Mesothelial cell of epicardium (in vitro differentiated cells): ENCODE measurements around the gene CBFA2T2. TPM values are rescaled to one million over a fixed set of nuclear protein-coding genes. Genes with fewer than 3 reads are reported as not detected.
"Not testable (repeated sequence)": the region's sequence is repeated elsewhere in the genome, so short reads cannot be mapped to it uniquely, and the experiment has no call there.

ENCODE experiments used
- DNase-seq, 2 experiments: peaks; one replicate each; pipeline ENCODE4 v3.0.0; 2021; ENCODE audit warnings: low spot score in 2 of 2; ENCODE audit not compliant: unreplicated experiment in 2 of 2
- H3K27ac Mint-ChIP-seq: 2 replicates; pipeline ENCODE4 v1.8.0; 2021; ENCODE audit warnings: mixed read lengths
- H3K27me3 Mint-ChIP-seq: 2 replicates; pipeline ENCODE4 v1.8.0; 2021; ENCODE audit warnings: low read depth, mixed read lengths
- H3K36me3 Mint-ChIP-seq: 2 replicates; pipeline ENCODE4 v1.8.0; 2021; ENCODE audit warnings: mixed read lengths
- H3K4me1 Mint-ChIP-seq: 2 replicates; pipeline ENCODE4 v1.8.0; 2021; ENCODE audit warnings: mixed read lengths
- H3K4me3 Mint-ChIP-seq: 2 replicates; pipeline ENCODE4 v1.8.0; 2021; ENCODE audit warnings: mild to moderate bottlenecking, moderate library complexity, mixed read lengths
- H3K9me3 Mint-ChIP-seq: 2 replicates; pipeline ENCODE4 v1.8.0; 2021; ENCODE audit warnings: mixed read lengths
- CTCF ChIP-seq: fragments of 200-600 bp; sonication (generic); IDR thresholded peaks from one replicate; pipeline ENCODE4 v1.5.0; 2021; ENCODE audit warnings: antibody characterized with exemption; ENCODE audit not compliant: unreplicated experiment
- total RNA-seq: library from RNA; stranded (reverse); gene quantifications from 3 replicates; pipeline ENCODE4 v1.2.1, GENCODE V29; 2021

Gene CBFA2T2
- total RNA-seq, 1 donor from 2014 or later: 47.2 TPM

DNA sequence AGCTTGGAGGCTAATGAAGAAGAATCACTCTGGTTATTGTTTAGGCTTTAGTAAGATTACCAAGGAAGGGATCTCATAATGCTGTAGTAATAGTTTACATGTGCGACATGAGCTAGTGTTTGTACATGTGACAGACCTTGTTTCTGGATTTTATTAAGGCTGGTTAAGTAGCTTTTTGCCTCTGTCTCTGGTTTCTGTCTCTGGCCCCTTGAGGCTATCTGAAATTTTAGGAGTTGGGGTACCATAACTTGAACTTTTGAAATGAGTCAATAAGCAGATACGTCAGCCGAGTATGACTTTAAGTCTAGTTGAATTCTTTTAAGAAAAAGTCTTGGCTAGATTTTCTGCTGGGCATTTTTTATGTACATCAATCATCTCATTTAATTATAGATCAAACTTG lies 9.5 kb downstream of the CBFA2T2 start:
- Mint-ChIP-seq H3K4me3 (no peak overlapping the region), H3K36me3 (peaks cover 3% of the 10 kb centered on the region), H3K27me3 (no peaks in the 10 kb centered on the region), H3K27ac (peak overlapping the region; percentile 90), H3K4me1 (peaks cover 29% of the 10 kb centered on the region), H3K9me3 (no peaks in the 10 kb centered on the region)
- no peak for TF ChIP-seq CTCF
- DNase-seq: no peak

- no peak for TF ChIP-seq CTCF
- no peak for DNase-seq
- Mint-ChIP-seq H3K4me1 (peaks cover 27% of the 10 kb centered on the region), H3K27ac (peak overlapping the region; percentile 51), H3K36me3 (no peaks in the 10 kb centered on the region), H3K4me3 (no peak overlapping the region), H3K9me3 (no peaks in the 10 kb centered on the region), H3K27me3 (no peaks in the 10 kb centered on the region)
Observed at GRCh38 chr20:33501000-33501399, 11.1 kb downstream of the CBFA2T2 start.

GRCh38 chr20:33503564-33503963 lies 13.7 kb downstream of the CBFA2T2 start:
- Mint-ChIP-seq H3K36me3 (peaks cover 6% of the 10 kb centered on the region), H3K9me3 (peaks cover 4% of the 10 kb centered on the region), H3K27me3 (no peaks in the 10 kb centered on the region), H3K4me3 (no peak overlapping the region), H3K4me1 (peaks cover 25% of the 10 kb centered on the region), H3K27ac (peak overlapping the region; percentile 59)
- no peak for TF ChIP-seq CTCF
- no peak for DNase-seq

- no peak for TF ChIP-seq CTCF
- peaks cover 13% of the 10 kb centered on the region for H3K36me3 Mint-ChIP-seq
- H3K9me3 Mint-ChIP-seq: peaks cover 13% of the 10 kb centered on the region
- H3K27ac Mint-ChIP-seq: no peak overlapping the region
- DNase-seq: no peak
- peaks cover 4% of the 10 kb centered on the region for H3K4me1 Mint-ChIP-seq
- H3K27me3 Mint-ChIP-seq: no peaks in the 10 kb centered on the region
- H3K4me3 Mint-ChIP-seq: no peak overlapping the region
Observed at GRCh38 chr20:33506576-33506975, 16.7 kb downstream of the CBFA2T2 start.

- peaks cover 13% of the 10 kb centered on the region for H3K9me3 Mint-ChIP-seq
- no peaks in the 10 kb centered on the region for H3K27me3 Mint-ChIP-seq
- no peak overlapping the region for H3K27ac Mint-ChIP-seq
- H3K4me3 Mint-ChIP-seq: no peak overlapping the region
- DNase-seq: no peak
- peaks cover 13% of the 10 kb centered on the region for H3K36me3 Mint-ChIP-seq
- no peak for TF ChIP-seq CTCF
- peaks cover 4% of the 10 kb centered on the region for H3K4me1 Mint-ChIP-seq
Observed at GRCh38 chr20:33507461-33507860, 17.6 kb downstream of the CBFA2T2 start.

- Mint-ChIP-seq H3K36me3 (peaks cover 13% of the 10 kb centered on the region), H3K9me3 (peaks cover 13% of the 10 kb centered on the region)
- not testable (repeated sequence) for H3K4me1 Mint-ChIP-seq, H3K27me3 Mint-ChIP-seq, DNase-seq, H3K4me3 Mint-ChIP-seq, H3K27ac Mint-ChIP-seq
Observed at GRCh38 chr20:33508015-33508414, 18.1 kb downstream of the CBFA2T2 start.

DNA sequence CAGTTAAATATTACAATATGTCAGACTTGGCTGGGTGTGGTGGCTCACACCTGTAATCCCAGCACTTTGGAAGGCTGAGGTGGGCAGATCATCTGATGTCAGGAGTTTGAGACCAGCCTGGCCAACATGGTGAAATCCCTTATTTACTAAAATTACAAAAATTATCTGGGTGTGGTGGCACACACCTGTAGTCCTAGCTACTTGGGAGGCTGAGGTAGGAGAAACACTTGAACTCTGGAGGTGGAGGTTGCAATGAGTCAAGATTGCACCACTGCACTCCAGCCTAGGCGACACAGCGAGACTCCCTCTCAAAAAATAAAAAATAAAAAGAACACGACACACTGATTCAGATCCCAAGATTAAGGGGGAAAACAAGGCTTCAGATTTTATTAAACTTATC lies 19.2 kb downstream of the CBFA2T2 start:
- not testable (repeated sequence) for DNase-seq, H3K4me1 Mint-ChIP-seq, H3K27ac Mint-ChIP-seq, H3K4me3 Mint-ChIP-seq, H3K27me3 Mint-ChIP-seq
- Mint-ChIP-seq H3K36me3 (peaks cover 13% of the 10 kb centered on the region), H3K9me3 (peaks cover 13% of the 10 kb centered on the region)

DNA sequence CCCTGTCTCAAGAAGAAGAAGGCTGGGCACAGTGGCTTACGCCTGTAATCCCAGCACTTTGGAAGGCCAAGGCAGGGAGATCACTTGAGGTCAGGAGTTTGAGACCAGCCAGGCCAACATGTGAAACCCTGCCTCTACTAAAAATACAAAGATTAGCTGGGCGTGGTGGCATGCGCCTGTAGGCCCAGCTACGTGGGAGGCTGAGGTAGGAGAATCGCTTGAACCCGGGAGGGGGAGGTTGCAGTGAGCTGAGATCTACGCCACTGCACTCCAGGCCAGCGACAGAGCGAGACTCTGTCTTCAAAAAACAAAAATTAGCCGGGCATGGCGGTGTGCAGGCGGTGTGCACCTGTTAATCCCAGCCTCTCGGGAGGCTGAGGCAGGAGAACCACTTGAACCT lies 22.0 kb downstream of the CBFA2T2 start:
- H3K9me3 Mint-ChIP-seq: peaks cover 13% of the 10 kb centered on the region
- not testable (repeated sequence) for H3K27ac Mint-ChIP-seq, DNase-seq, H3K27me3 Mint-ChIP-seq, H3K4me3 Mint-ChIP-seq, H3K4me1 Mint-ChIP-seq
- H3K36me3 Mint-ChIP-seq: peaks cover 13% of the 10 kb centered on the region
